Astrocyte of the cerebellum (primary cell): ENCODE results near the gene LIME1.

Experiments
- DNase-seq: peaks from one replicate; pipeline ENCODE4 v3.0.0-alpha.2; 2011; ENCODE audit warnings: low read depth
- H3K4me3 ChIP-seq: 2 replicates; pipeline ENCODE4 v1.5.1; 2011; ENCODE audit warnings: mild to moderate bottlenecking, low read depth, low read length, moderate library complexity
- CTCF ChIP-seq: IDR thresholded peaks from 2 replicates; pipeline ENCODE4 v1.5.1; 2012; ENCODE audit warnings: low read length, low read depth, moderate library complexity, mild to moderate bottlenecking; ENCODE audit errors: missing control alignments
- in situ Hi-C: cut with HindIII; loops from 2 replicates; pipeline ENCODE4 v1.10.0; 2017; ENCODE audit warnings: low sequenced_read_pairs

The LIME1 gene

DNA sequence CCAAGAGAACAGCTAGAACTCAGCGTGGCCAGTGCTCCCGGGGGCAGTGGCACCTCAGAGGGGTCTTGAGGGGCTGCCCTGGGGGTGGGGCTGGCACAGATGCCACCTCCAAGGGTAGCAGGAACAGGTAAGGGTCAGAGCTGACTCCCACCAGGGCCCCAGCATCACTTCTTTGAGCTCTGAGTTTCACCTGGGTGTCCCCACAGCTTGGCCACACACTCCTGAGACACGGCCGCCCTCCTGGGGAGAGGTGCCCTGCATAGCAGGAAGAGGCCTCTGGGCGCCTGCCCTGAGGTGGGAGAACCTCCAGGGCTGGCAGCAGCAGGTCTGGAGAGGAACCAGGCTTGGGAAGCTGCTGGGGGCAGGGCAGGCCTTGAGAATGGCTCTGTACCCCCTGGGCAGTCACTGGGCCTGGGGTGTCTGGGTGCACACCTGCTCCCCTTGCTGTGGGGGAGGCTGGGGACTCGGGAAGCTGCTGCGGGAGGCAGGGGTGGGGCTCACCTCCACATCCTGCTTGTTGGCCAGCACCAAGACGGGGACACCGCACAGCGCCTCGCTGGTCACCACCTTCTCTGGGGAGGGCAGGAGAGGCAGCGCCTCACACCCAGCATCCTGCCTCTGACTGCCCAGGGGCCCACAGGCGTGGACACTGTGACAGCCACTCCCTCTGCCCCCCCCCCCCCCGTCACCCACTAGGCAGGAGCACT lies 35.0 kb upstream of the LIME1 start:
- in situ Hi-C loops = no loop called here
- DNase-seq = no peak
- no peak for TF ChIP-seq CTCF
- no peak overlapping the region for H3K4me3 ChIP-seq

- TF ChIP-seq CTCF = no peak
- in situ Hi-C loops = no loop called here
- no peak overlapping the region for H3K4me3 ChIP-seq
- no peak for DNase-seq
Measured at GRCh38 chr20:63702036-63702665, 34.3 kb upstream of the LIME1 start.

- no peak overlapping the region for H3K4me3 ChIP-seq
- in situ Hi-C loops = no loop called here
- no peak for TF ChIP-seq CTCF
- no peak for DNase-seq
Measured at GRCh38 chr20:63702751-63703470, 33.6 kb upstream of the LIME1 start.

DNA sequence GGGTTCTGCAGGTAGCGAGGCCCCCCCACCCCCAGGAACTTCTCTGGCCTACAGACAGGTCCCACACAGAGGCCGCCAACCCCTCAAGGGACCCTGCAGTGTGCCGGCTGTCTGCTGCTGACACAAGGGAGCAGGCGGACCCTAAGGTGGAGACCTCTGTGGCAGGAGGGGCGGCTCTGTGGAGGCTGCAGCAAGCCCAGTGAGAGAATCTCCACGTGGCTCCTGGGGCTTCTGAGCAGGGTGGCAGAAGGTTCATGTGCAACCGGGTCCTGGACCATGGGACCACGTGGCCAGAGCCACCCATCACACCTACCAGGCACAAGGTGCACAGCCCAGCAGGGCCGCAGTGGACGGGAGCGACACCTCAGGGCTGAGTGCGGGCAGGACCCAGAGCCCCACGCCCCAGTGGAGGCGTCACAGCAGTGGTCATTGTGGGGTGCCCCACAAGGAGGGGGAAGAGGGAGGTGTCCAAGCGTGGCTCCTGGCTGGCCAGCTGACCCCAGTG lies 32.9 kb upstream of the LIME1 start:
- no peak for DNase-seq
- in situ Hi-C loops = no loop called here
- TF ChIP-seq CTCF = no peak
- H3K4me3 ChIP-seq = no peak overlapping the region

- no peak for DNase-seq
- no peak for TF ChIP-seq CTCF
- in situ Hi-C loops = no loop called here
- no peak overlapping the region for H3K4me3 ChIP-seq
Measured at GRCh38 chr20:63703976-63704748, 32.3 kb upstream of the LIME1 start.

- no peak for DNase-seq
- H3K4me3 ChIP-seq = no peak overlapping the region
- no peak for TF ChIP-seq CTCF
- in situ Hi-C loops = no loop called here
Measured at GRCh38 chr20:63704749-63705117, 31.7 kb upstream of the LIME1 start.
